ENCODE results near the gene RAD21L1. TPM values are rescaled to one million over a fixed set of nuclear protein-coding genes. Genes with fewer than 3 reads are reported as not detected.

RAD21L1 gene
- total RNA-seq, 4 donors from 2014 or later = not detected

GRCh38 chr20:1302685-1303541 is 77.1 kb downstream of the RAD21L1 start:
- DNase-seq = no peak
- TF ChIP-seq CTCF (IDR thresholded peaks at IDR 0.05) = no peak
- TF ChIP-seq POLR2A (IDR thresholded peaks at IDR 0.05) = no peak
- H3K27ac ChIP-seq = no peak overlapping the region
- no peaks in the 10 kb centered on the region for H3K9me3 ChIP-seq
- 67 to 72% methylated on average over 9 to 12 of the region's 12 CpGs for WGBS, 2 donors
- H3K27me3 ChIP-seq = no peaks in the 10 kb centered on the region
- H3K36me3 ChIP-seq = peaks cover 0 to 17% (median 0%) of the 10 kb centered on the region in 3 donors
- intact Hi-C loops (cut with DNase I) = no loop called here
- no peak overlapping the region for H3K4me3 ChIP-seq
- peaks cover 0 to 9% (median 7%) of the 10 kb centered on the region in 3 donors for H3K4me1 ChIP-seq

GRCh38 chr20:1304710-1305515 is 79.1 kb downstream of the RAD21L1 start:
- intact Hi-C loops (cut with DNase I) = no loop called here
- 83 to 88% methylated on average over 3 to 5 of the region's 31 CpGs for WGBS, 2 donors

More at GRCh38 chr20:1304710-1305515, 79.1 kb downstream of the RAD21L1 start:
- Histone ChIP-seq H3K4me1 (peaks cover 0 to 9% (median 7%) of the 10 kb centered on the region in 3 donors), H3K27ac (no peak overlapping the region), H3K27me3 (no peaks in the 10 kb centered on the region), H3K4me3 (no peak overlapping the region), H3K36me3 (peaks cover 0 to 37% (median 0%) of the 10 kb centered on the region in 3 donors), H3K9me3 (no peaks in the 10 kb centered on the region)
- no peak for TF ChIP-seq CTCF (IDR thresholded peaks at IDR 0.05)
- TF ChIP-seq POLR2A (IDR thresholded peaks at IDR 0.05) = no peak
- no peak for DNase-seq

Other genes with a start within 250 kb of the RAD21L1 start
- under 1 TPM in 3 of 4 donors, not detected in 1; 0.18 to 0.23 (median 0.19) TPM for gene RSPO4, start 223.7 kb upstream of the RAD21L1 start, total RNA-seq
- gene PSMF1, start 107.4 kb upstream of the RAD21L1 start, total RNA-seq = 100 to 1,000 TPM in 1 of 4 donors, 10 to 100 TPM in 3; 70.0 to 111 (median 89.0) TPM
- gene TMEM74B, start 41.1 kb upstream of the RAD21L1 start, total RNA-seq = 1 to 10 TPM in 1 of 4 donors, under 1 TPM in 3; 0.13 to 1.1 (median 0.77) TPM
- gene C20orf202, start 22.6 kb upstream of the RAD21L1 start, total RNA-seq = 1 to 10 TPM in 1 of 4 donors, not detected in 3; 1.1 TPM
- gene SNPH, start 40.2 kb downstream of the RAD21L1 start, total RNA-seq = 1 to 10 TPM in 3 of 4 donors, under 1 TPM in 1; 0.83 to 2.5 (median 1.5) TPM
- 100 to 1,000 TPM in 3 of 4 donors, 10 to 100 TPM in 1; 90.2 to 175 (median 134) TPM for gene SDCBP2, start 103.1 kb downstream of the RAD21L1 start, total RNA-seq
- gene FKBP1A, start 167.0 kb downstream of the RAD21L1 start, total RNA-seq = 100 to 1,000 TPM in 3 of 4 donors, 10 to 100 TPM in 1; 76.2 to 132 (median 102) TPM
- gene NSFL1C, start 240.8 kb downstream of the RAD21L1 start, total RNA-seq = 10 to 100 TPM; 41.5 to 65.6 (median 59.3) TPM